HFFc6 (cell line): ENCODE measurements around the gene EML6. TPM values are rescaled to one million over a fixed set of nuclear protein-coding genes. Genes with fewer than 3 reads are reported as not detected.

Source experiments
- DNase-seq: peaks from one replicate; pipeline ENCODE4 v3.0.0-alpha.2; 2018
- H3K27ac Mint-ChIP-seq: 2 replicates; pipeline ENCODE4 v1.8.0; 2020; ENCODE audit warnings: mild to moderate bottlenecking, mixed read lengths
- H3K27me3 Mint-ChIP-seq: 2 replicates; pipeline ENCODE4 v1.8.0; 2021; ENCODE audit warnings: mild to moderate bottlenecking, moderate library complexity, mixed read lengths; ENCODE audit not compliant: insufficient read depth
- H3K36me3 Mint-ChIP-seq: 2 replicates; pipeline ENCODE4 v1.8.0; 2021; ENCODE audit warnings: low read depth, mixed read lengths
- H3K4me1 Mint-ChIP-seq: 2 replicates; pipeline ENCODE4 v1.8.0; 2020; ENCODE audit warnings: low read depth, mixed read lengths
- H3K4me3 Mint-ChIP-seq: 2 replicates; pipeline ENCODE4 v1.8.0; 2020; ENCODE audit warnings: mild to moderate bottlenecking, moderate library complexity, mixed read lengths
- H3K9me3 Mint-ChIP-seq: 2 replicates; pipeline ENCODE4 v1.8.0; 2020; ENCODE audit warnings: mild to moderate bottlenecking, mixed read lengths
- total RNA-seq, 6 experiments: library from RNA; stranded (reverse); fragmentation: NEBNext Ultra II Directional; extraction: Animal tissue kit (Norgen Biotek cat#: 25700); gene quantifications; 2 replicates in 1 of 6; 3 replicates in 5 of 6; pipeline ENCODE4 v1.2.3, GENCODE V29; 2021
- TF ChIP-seq, protein P1 (sequence below): fragments of 200-600 bp; sonication (generic); IDR thresholded peaks from 2 replicates; pipeline ENCODE4 v1.5.0; 2021; ENCODE audit warnings: antibody characterized with exemption, mild to moderate bottlenecking

EML6 gene
- total RNA-seq, 6 experiments from 2014 or later, result 0.05 to 0.37 (median 0.25) TPM

GRCh38 chr2:54708584-54709335, 14.7 kb upstream of the EML6 start:
- no peaks in the 10 kb centered on the region for H3K4me1 Mint-ChIP-seq
- no peaks in the 10 kb centered on the region for H3K9me3 Mint-ChIP-seq
- no peaks in the 10 kb centered on the region for H3K36me3 Mint-ChIP-seq
- DNase-seq, result no peak
- no peak overlapping the region for H3K27ac Mint-ChIP-seq
- TF ChIP-seq, protein P1, sequence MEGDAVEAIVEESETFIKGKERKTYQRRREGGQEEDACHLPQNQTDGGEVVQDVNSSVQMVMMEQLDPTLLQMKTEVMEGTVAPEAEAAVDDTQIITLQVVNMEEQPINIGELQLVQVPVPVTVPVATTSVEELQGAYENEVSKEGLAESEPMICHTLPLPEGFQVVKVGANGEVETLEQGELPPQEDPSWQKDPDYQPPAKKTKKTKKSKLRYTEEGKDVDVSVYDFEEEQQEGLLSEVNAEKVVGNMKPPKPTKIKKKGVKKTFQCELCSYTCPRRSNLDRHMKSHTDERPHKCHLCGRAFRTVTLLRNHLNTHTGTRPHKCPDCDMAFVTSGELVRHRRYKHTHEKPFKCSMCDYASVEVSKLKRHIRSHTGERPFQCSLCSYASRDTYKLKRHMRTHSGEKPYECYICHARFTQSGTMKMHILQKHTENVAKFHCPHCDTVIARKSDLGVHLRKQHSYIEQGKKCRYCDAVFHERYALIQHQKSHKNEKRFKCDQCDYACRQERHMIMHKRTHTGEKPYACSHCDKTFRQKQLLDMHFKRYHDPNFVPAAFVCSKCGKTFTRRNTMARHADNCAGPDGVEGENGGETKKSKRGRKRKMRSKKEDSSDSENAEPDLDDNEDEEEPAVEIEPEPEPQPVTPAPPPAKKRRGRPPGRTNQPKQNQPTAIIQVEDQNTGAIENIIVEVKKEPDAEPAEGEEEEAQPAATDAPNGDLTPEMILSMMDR, result peak; percentile 18; the same call in 1 of the 2 replicates
- H3K4me3 Mint-ChIP-seq, result peak overlapping the region; percentile 53
- peaks cover 8% of the 10 kb centered on the region; the same call in 1 of the 2 replicates for H3K27me3 Mint-ChIP-seq

- Mint-ChIP-seq H3K9me3 (no peaks in the 10 kb centered on the region), H3K4me3 (peak overlapping the region; percentile 53; the same call in 1 of the 2 replicates), H3K27me3 (peaks cover 8% of the 10 kb centered on the region; the same call in 1 of the 2 replicates)
These were observed 14.1 kb upstream of the EML6 start for GRCh38 chr2:54709336-54709809.

DNA sequence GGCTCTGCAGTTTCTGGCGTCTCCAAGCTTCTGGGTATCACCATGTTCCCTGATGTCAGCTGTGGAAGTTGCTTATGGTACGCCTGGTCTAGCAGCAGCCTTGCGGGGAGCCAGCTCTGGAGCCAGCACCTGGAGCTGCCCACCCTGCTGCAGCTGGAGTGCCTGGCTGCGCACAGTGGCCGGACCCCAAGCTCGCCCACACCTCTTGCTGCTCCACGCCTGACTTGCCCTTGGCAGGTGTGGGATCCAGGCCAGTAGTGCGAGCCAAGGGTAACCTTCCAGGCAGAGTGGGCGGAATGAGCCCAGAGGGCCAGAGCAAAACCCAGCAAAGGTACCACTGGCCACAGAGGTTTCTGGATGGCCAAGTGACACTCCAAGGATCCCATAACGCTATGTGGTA, 13.2 kb upstream of the EML6 start:
- no peak overlapping the region for H3K27ac Mint-ChIP-seq
- peaks cover 8% of the 10 kb centered on the region; the same call in 1 of the 2 replicates for H3K27me3 Mint-ChIP-seq
- no peaks in the 10 kb centered on the region for H3K9me3 Mint-ChIP-seq
- TF ChIP-seq, protein P1, result no peak
- no peaks in the 10 kb centered on the region for H3K4me1 Mint-ChIP-seq
- H3K36me3 Mint-ChIP-seq, result no peaks in the 10 kb centered on the region
- H3K4me3 Mint-ChIP-seq, result no peak overlapping the region
- DNase-seq, result no peak

More at GRCh38 chr2:54709336-54709809, 14.1 kb upstream of the EML6 start:
- Mint-ChIP-seq H3K36me3 (no peaks in the 10 kb centered on the region), H3K27ac (no peak overlapping the region), H3K4me1 (no peaks in the 10 kb centered on the region)
- TF ChIP-seq, protein P1, result no peak
- DNase-seq, result no peak

GRCh38 chr2:54712516-54712915, 10.9 kb upstream of the EML6 start:
- Mint-ChIP-seq H3K4me1 (no peaks in the 10 kb centered on the region), H3K9me3 (no peaks in the 10 kb centered on the region), H3K4me3 (no peak overlapping the region), H3K27ac (no peak overlapping the region), H3K27me3 (peaks cover 8% of the 10 kb centered on the region; the same call in 1 of the 2 replicates), H3K36me3 (no peaks in the 10 kb centered on the region)
- no peak for DNase-seq
- TF ChIP-seq, protein P1, result no peak

GRCh38 chr2:54714996-54715395, 8.5 kb upstream of the EML6 start:
- TF ChIP-seq, protein P1, result no peak
- Mint-ChIP-seq H3K27me3 (peaks cover 10% of the 10 kb centered on the region), H3K27ac (no peak overlapping the region), H3K36me3 (no peaks in the 10 kb centered on the region), H3K9me3 (no peaks in the 10 kb centered on the region), H3K4me1 (no peaks in the 10 kb centered on the region), H3K4me3 (no peak overlapping the region)
- DNase-seq, result no peak
